Stimulated activated CD4-positive, alpha-beta T cell treated with anti-CD3 and anti-CD28 coated beads, Interleukin-2, amount 100 ng/mL, for 24 hours (primary cell): ENCODE measurements around the gene ACAD8.

ENCODE experiments used
- DNase-seq, 2 donors: peaks; one replicate each; pipeline ENCODE4 v3.0.0-alpha.2; 2020

Gene ACAD8

GRCh38 chr11:134253188-134253993 is at the start of gene ACAD8, which contains the start of gene THYN1:
Gene ACAD8, plus strand, starts transcription at chr11:134253568. Its CDS starts 33 bp downstream, at chr11:134253601.
Gene THYN1, minus strand, starts transcription at chr11:134253352. Its CDS starts 470 bp downstream, at chr11:134252882.
- peak; percentile 93 to 94 for DNase-seq

GRCh38 chr11:134205729-134206128 is 47.6 kb upstream of the ACAD8 start:
- DNase-seq, result no peak

- DNase-seq, result no peak
Measured at GRCh38 chr11:134206185-134206584, 47.2 kb upstream of the ACAD8 start.

- peak; percentile 69 for DNase-seq
Measured at GRCh38 chr11:134207538-134208239, 45.7 kb upstream of the ACAD8 start.

- DNase-seq, result no peak
Measured at GRCh38 chr11:134215836-134216235, 37.5 kb upstream of the ACAD8 start.

- no peak for DNase-seq
Measured at GRCh38 chr11:134216816-134217215, 36.6 kb upstream of the ACAD8 start.

- peak in 1 of 2 donors; percentile 23 for DNase-seq
Measured at GRCh38 chr11:134223121-134223520, 30.2 kb upstream of the ACAD8 start.

- peak; percentile 96 to 97 for DNase-seq
Measured at GRCh38 chr11:134223836-134224709, 29.3 kb upstream of the ACAD8 start, which contains the start of the genes NCAPD3 and VPS26B. Gene NCAPD3, minus strand, starts transcription at chr11:134223967. Its CDS starts 41 bp downstream, at chr11:134223926. Gene VPS26B, plus strand, starts transcription at chr11:134224671. Its CDS starts 452 bp downstream, at chr11:134225123.

GRCh38 chr11:134224710-134225664 is 28.4 kb upstream of the ACAD8 start:
- peak; percentile 68 to 73 for DNase-seq

GRCh38 chr11:134226806-134227325 is 26.5 kb upstream of the ACAD8 start:
- no peak for DNase-seq

- peak in 1 of 2 donors; percentile 20 for DNase-seq
Measured at GRCh38 chr11:134228625-134229024, 24.7 kb upstream of the ACAD8 start.

GRCh38 chr11:134229126-134229790 is 24.1 kb upstream of the ACAD8 start:
- no peak for DNase-seq

GRCh38 chr11:134230339-134230738 is 23.0 kb upstream of the ACAD8 start:
- no peak for DNase-seq

GRCh38 chr11:134231958-134232659 is 21.3 kb upstream of the ACAD8 start:
- no peak for DNase-seq

- DNase-seq, result no peak
Measured at GRCh38 chr11:134233729-134234179, 19.6 kb upstream of the ACAD8 start.

GRCh38 chr11:134235399-134235798 is 18.0 kb upstream of the ACAD8 start:
- no peak for DNase-seq

- no peak for DNase-seq
Measured at GRCh38 chr11:134236834-134237556, 16.4 kb upstream of the ACAD8 start.

GRCh38 chr11:134237557-134237922 is 15.8 kb upstream of the ACAD8 start:
- DNase-seq, result no peak

- no peak for DNase-seq
Measured at GRCh38 chr11:134238956-134239355, 14.4 kb upstream of the ACAD8 start.
